DOHH2 (cell line): ENCODE data around the gene CNTNAP2.

Source experiments
- H3F3A ChIP-seq: fragments of 200-600 bp; sonication (generic), shearing (Covaris generic); 2 replicates; pipeline ENCODE4 v1.6.0; 2016; ENCODE audit warnings: antibody characterized with exemption, mild to moderate bottlenecking; ENCODE audit not compliant: control insufficient read depth, insufficient read depth
- H3K27ac ChIP-seq: fragments of 200-600 bp; sonication (generic); 2 replicates; pipeline ENCODE4 v1.5.1; 2014; ENCODE audit warnings: low read depth, mild to moderate bottlenecking, low read length, moderate library complexity
- H3K27me3 ChIP-seq: fragments of 200-600 bp; sonication (generic); 2 replicates; pipeline ENCODE4 v1.6.1; 2014; ENCODE audit warnings: mild to moderate bottlenecking, low read length, mixed read lengths; ENCODE audit not compliant: control insufficient read depth
- H3K36me3 ChIP-seq: fragments of 200-600 bp; sonication (generic); 2 replicates; pipeline ENCODE4 v1.6.1; 2014; ENCODE audit warnings: mild to moderate bottlenecking, low read length, moderate library complexity, mixed read lengths; ENCODE audit not compliant: control insufficient read depth
- H3K4me1 ChIP-seq: fragments of 200-600 bp; sonication (generic); 2 replicates; pipeline ENCODE4 v1.6.1; 2014; ENCODE audit warnings: mild to moderate bottlenecking, low read length, mixed read lengths; ENCODE audit not compliant: control insufficient read depth
- H3K4me2 ChIP-seq: fragments of 200-600 bp; sonication (generic); 2 replicates; pipeline ENCODE4 v1.6.0; 2014; ENCODE audit warnings: mild to moderate bottlenecking, low read length, moderate library complexity
- H3K4me3 ChIP-seq: fragments of 200-600 bp; sonication (generic); 2 replicates; pipeline ENCODE4 v1.5.1; 2014; ENCODE audit warnings: mild to moderate bottlenecking, low read length, mixed read lengths
- H3K79me2 ChIP-seq: fragments of 200-600 bp; sonication (generic); 2 replicates; pipeline ENCODE4 v1.6.1; 2014; ENCODE audit warnings: mild to moderate bottlenecking, low read length, mixed read lengths; ENCODE audit not compliant: control insufficient read depth
- H3K9me2 ChIP-seq: fragments of 200-600 bp; sonication (generic); replicated peaks from 2 replicates; pipeline ENCODE4 v1.6.1; 2014; ENCODE audit warnings: mild to moderate bottlenecking, low read length, mixed read lengths; ENCODE audit not compliant: control insufficient read depth
- H3K9me3 ChIP-seq: fragments of 200-600 bp; sonication (generic); 2 replicates; pipeline ENCODE4 v1.6.1; 2014; ENCODE audit warnings: antibody characterized with exemption, low read length, mixed read lengths; ENCODE audit not compliant: control insufficient read depth, insufficient read depth
- H4K20me1 ChIP-seq: fragments of 200-600 bp; sonication (generic); 2 replicates; pipeline ENCODE4 v1.6.0; 2014; ENCODE audit warnings: low read depth, mild to moderate bottlenecking, antibody characterized with exemption, low read length, moderate library complexity; ENCODE audit not compliant: control insufficient read depth, insufficient read depth
- EZH2phosphoT487 ChIP-seq: fragments of 200-600 bp; sonication (generic); IDR thresholded peaks from 2 replicates; pipeline ENCODE4 v1.6.1; 2017; ENCODE audit warnings: borderline replicate concordance, mild to moderate bottlenecking, antibody characterized with exemption, low read length, moderate library complexity, mixed read lengths
- TF ChIP-seq, protein P1 (sequence below): fragments of 200-600 bp; sonication (generic); IDR thresholded peaks from one replicate; pipeline ENCODE4 v1.5.1; 2014; ENCODE audit warnings: antibody characterized with exemption, mild to moderate bottlenecking, low read depth, low read length; ENCODE audit not compliant: poor library complexity, severe bottlenecking

CNTNAP2 gene

DNA sequence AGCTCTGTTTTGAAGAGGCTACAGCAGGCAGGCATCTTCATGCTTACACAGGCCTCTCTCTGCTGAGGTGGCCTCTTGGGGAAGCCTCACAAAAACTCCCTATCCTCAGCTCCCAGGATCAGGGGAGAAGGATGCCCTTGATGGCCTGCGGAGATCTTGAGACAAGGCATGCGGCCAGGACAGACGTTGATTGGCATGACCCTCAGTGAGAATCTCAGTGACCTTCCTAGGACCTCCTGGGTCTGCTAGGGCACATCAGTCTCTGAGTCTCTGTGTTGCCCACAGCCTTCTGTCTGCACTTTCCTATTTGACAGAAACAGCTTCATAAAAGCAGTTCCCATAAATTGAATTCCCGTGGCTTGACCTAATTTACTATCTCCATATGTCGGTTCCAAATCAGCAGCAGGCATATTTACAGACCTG, 1468.2 kb downstream of the CNTNAP2 start:
- Histone ChIP-seq H3K4me1 (no peaks in the 10 kb centered on the region), H3K79me2 (no peaks in the 10 kb centered on the region), H3K4me2 (no peak overlapping the region), H4K20me1 (no peaks in the 10 kb centered on the region), H3K9me3 (no peaks in the 10 kb centered on the region), H3K36me3 (no peaks in the 10 kb centered on the region), H3K9me2 (no peaks in the 10 kb centered on the region), H3K27me3 (no peaks in the 10 kb centered on the region), H3F3A (no peaks in the 10 kb centered on the region), H3K27ac (no peak overlapping the region), H3K4me3 (no peak overlapping the region)
- no peak for TF ChIP-seq EZH2phosphoT487
- TF ChIP-seq, protein P1, sequence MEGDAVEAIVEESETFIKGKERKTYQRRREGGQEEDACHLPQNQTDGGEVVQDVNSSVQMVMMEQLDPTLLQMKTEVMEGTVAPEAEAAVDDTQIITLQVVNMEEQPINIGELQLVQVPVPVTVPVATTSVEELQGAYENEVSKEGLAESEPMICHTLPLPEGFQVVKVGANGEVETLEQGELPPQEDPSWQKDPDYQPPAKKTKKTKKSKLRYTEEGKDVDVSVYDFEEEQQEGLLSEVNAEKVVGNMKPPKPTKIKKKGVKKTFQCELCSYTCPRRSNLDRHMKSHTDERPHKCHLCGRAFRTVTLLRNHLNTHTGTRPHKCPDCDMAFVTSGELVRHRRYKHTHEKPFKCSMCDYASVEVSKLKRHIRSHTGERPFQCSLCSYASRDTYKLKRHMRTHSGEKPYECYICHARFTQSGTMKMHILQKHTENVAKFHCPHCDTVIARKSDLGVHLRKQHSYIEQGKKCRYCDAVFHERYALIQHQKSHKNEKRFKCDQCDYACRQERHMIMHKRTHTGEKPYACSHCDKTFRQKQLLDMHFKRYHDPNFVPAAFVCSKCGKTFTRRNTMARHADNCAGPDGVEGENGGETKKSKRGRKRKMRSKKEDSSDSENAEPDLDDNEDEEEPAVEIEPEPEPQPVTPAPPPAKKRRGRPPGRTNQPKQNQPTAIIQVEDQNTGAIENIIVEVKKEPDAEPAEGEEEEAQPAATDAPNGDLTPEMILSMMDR, result no peak

DNA sequence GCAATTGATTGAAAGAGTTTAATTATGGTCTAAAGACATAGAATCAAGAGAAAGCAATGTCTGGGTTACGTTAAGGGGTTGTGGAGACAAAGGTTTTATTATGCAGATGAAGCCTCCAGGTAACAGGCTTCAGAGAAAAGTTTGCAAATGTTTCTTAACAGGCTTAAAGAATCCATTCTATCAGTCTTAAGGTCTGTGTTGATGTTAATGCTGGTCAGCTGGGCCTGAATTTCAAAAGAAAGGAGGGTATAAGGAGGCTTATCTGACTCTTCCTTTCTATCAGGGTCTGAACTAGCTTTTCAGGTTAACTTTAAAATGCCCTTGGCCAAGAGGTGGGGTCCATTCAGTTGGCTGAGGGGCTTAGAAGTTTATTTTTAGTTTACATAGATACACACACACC, 1469.5 kb downstream of the CNTNAP2 start:
- Histone ChIP-seq H3K27me3 (no peaks in the 10 kb centered on the region), H3F3A (no peaks in the 10 kb centered on the region), H4K20me1 (no peaks in the 10 kb centered on the region), H3K9me3 (no peaks in the 10 kb centered on the region), H3K9me2 (no peaks in the 10 kb centered on the region), H3K4me3 (no peak overlapping the region), H3K27ac (no peak overlapping the region), H3K36me3 (no peaks in the 10 kb centered on the region), H3K79me2 (no peaks in the 10 kb centered on the region), H3K4me2 (no peak overlapping the region), H3K4me1 (no peaks in the 10 kb centered on the region)
- TF ChIP-seq, protein P1, result no peak
- no peak for TF ChIP-seq EZH2phosphoT487

DNA sequence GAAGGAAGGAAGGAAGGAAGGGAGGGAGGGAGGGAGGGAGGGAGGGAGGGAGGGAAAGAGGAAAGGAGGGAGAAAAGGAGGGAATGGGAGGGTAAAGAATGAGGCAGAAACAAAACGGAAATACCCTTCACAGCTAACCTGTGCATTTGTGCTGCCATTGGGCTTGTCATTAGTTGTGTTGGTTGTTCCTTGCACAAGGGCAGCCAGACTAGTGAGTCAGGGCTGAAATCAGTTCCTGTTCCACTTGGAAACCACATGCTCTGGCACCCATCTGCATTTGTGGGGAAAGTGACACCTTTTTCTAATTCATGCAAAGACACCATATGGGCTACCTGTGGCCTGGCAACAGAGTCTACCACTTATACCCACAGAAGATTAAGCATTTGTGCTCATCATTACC, 1469.9 kb downstream of the CNTNAP2 start:
- Histone ChIP-seq H3F3A (no peaks in the 10 kb centered on the region), H4K20me1 (no peaks in the 10 kb centered on the region), H3K79me2 (no peaks in the 10 kb centered on the region), H3K4me1 (no peaks in the 10 kb centered on the region), H3K27me3 (no peaks in the 10 kb centered on the region), H3K4me2 (no peak overlapping the region), H3K9me3 (no peaks in the 10 kb centered on the region), H3K4me3 (no peak overlapping the region), H3K36me3 (no peaks in the 10 kb centered on the region), H3K27ac (no peak overlapping the region), H3K9me2 (no peaks in the 10 kb centered on the region)
- TF ChIP-seq, protein P1, result no peak
- no peak for TF ChIP-seq EZH2phosphoT487
